GM18907 (cell line): ENCODE results near the gene OR13J1.

Experiments used
- ATAC-seq: cut with Tn5 transposase; IDR thresholded peaks from one replicate; pipeline ENCODE4 v1.9.1; 2021; ENCODE audit warnings: mild to moderate bottlenecking, moderate library complexity; ENCODE audit not compliant: unreplicated experiment

Gene OR13J1

GRCh38 chr9:35859990-35860339, 10.2 kb downstream of the OR13J1 start:
- ATAC-seq: no peak

GRCh38 chr9:35859310-35859989, 10.8 kb downstream of the OR13J1 start:
- ATAC-seq: no peak

- ATAC-seq: no peak
These were observed 11.7 kb downstream of the OR13J1 start for GRCh38 chr9:35858458-35858857.

- ATAC-seq: no peak
These were observed 13.3 kb downstream of the OR13J1 start for GRCh38 chr9:35856882-35857281.

- no peak for ATAC-seq
These were observed 14.0 kb downstream of the OR13J1 start for GRCh38 chr9:35856206-35856605.

- ATAC-seq: no peak
These were observed 16.0 kb downstream of the OR13J1 start for GRCh38 chr9:35854091-35854762.

GRCh38 chr9:35852876-35853865, 17.0 kb downstream of the OR13J1 start:
- no peak for ATAC-seq

- no peak for ATAC-seq
These were observed 17.9 kb downstream of the OR13J1 start for GRCh38 chr9:35852267-35852815.

- ATAC-seq: peak; percentile 91
These were observed 22.2 kb downstream of the OR13J1 start for GRCh38 chr9:35847792-35848572.

- no peak for ATAC-seq
These were observed 24.1 kb downstream of the OR13J1 start for GRCh38 chr9:35845824-35846771.

- ATAC-seq: no peak
These were observed 25.5 kb downstream of the OR13J1 start for GRCh38 chr9:35844628-35845270.

- ATAC-seq: peak; percentile 62
These were observed 27.4 kb downstream of the OR13J1 start for GRCh38 chr9:35842795-35843194.

GRCh38 chr9:35842020-35842745, 28.0 kb downstream of the OR13J1 start:
- no peak for ATAC-seq

GRCh38 chr9:35841645-35841900, 28.6 kb downstream of the OR13J1 start:
- no peak for ATAC-seq

- ATAC-seq: no peak
These were observed 29.1 kb downstream of the OR13J1 start for GRCh38 chr9:35840881-35841644.

GRCh38 chr9:35839926-35840325, 30.3 kb downstream of the OR13J1 start:
- ATAC-seq: no peak

- ATAC-seq: no peak
These were observed 33.6 kb downstream of the OR13J1 start for GRCh38 chr9:35836595-35836994.

- ATAC-seq: no peak
These were observed 34.4 kb downstream of the OR13J1 start for GRCh38 chr9:35835766-35836165.
